Posterior cingulate gyrus (tissue), 11 donors: ENCODE data around the gene ROBO1.
"Not testable (repeated sequence)": the region's sequence is repeated elsewhere in the genome, so short reads cannot be mapped to it uniquely, and the experiment has no call there.

Source experiments
- DNase-seq, 10 donors: peaks; one replicate each; pipeline versions ENCODE4 v3.0.0 to v3.0.0-alpha.2; 2020 to 2021; ENCODE audit warnings: mixed read lengths in 3 of 10
- intact Hi-C: fragments of 100-400 bp; cut with DNase I; formaldehyde crosslinking; loops from one replicate; pipeline ENCODE4 v1.15.1; 2023

The ROBO1 gene

GRCh38 chr3:78742041-78742440, 1025.8 kb downstream of the ROBO1 start:
- no peak for DNase-seq
- intact Hi-C loops = no loop called here

DNA sequence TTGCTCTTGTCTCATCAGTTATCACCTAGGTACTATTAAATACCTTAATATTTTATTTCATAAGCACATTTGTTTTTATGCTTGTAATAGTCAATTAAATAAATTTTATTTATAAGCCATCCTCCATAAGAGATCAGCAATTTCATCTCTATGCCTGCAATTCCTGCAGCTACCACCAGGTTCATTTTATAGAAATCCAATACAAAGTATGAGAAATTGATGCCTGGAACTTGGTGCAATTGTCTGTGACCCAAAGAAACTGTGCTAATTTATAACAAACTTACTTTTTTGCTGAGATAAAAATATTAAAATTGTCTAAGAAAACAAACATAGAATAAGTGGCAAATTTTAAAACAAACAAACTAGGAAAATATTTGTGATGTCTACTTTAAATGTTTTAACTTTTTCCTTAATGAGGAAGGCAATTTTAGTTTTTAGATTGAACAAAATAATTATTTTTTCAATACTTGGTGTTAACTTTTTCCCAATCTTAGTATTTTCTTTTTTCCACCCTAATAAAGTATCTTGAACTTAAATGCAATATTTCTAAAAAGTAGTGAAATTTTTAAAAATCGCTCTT, 1026.6 kb downstream of the ROBO1 start:
- no peak for DNase-seq

DNA sequence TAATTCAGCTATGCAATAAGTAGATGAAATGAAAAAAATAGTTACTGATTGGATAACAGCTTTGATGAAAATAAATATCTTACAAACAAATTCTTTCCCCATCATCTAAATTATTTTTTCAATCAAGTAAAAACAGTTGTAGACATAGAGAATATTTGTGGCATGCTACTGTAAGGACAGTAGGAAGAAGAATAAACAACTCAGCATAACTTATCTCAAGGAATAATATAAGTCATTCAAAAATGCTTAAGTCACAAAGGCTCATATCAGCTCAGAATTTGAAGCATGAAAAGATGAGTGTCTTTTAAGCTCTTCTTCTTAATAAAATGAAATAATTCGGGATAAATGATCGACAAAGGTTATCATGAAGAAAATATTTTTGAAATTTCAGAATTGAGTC, 1029.0 kb downstream of the ROBO1 start:
- intact Hi-C loops = no loop called here
- DNase-seq = no peak

More for the DNA sequence above, 1026.6 kb downstream of the ROBO1 start:
- intact Hi-C loops = no loop called here

DNA sequence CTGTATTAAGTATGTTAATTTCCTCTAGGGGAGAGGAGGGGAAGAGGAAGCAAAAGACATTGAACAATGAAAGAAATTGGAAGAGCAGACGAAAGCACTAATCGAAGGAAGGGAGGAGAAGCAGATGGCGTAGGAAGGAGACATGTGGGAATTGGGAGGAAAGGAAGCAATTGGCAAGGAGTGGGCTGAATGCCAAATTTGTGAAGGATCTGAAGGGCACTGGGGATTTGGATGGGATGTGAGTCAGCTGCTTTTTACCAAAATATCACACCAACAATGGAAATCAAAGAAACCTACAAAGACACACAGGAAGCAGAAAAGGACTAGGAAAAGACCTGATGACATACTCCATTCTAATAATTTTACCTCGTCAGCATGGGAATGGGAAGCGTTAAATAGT, 1029.8 kb downstream of the ROBO1 start:
- no peak for DNase-seq
- intact Hi-C loops = no loop called here

DNA sequence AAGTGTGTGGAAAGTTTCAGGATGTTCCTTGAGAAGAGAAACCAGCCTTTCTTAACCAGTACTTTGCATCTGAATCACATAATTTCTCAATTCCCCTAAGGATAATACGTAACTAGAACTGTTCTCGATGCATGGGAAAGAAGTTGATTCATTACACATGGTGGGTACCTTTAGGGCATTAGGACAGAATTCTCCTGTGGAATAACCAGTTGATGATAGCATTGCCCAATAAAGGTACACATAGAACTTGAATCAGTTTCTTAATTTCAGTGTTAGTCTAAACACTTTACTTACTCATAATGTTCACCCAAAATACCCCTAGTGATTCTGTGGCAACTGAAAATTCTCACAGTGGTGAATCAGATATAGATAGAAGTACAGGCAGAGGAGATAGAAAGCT, 1030.9 kb downstream of the ROBO1 start:
- DNase-seq = no peak
- intact Hi-C loops = no loop called here

GRCh38 chr3:78734048-78734637, 1033.7 kb downstream of the ROBO1 start:
- intact Hi-C loops = no loop called here
- no peak for DNase-seq

DNA sequence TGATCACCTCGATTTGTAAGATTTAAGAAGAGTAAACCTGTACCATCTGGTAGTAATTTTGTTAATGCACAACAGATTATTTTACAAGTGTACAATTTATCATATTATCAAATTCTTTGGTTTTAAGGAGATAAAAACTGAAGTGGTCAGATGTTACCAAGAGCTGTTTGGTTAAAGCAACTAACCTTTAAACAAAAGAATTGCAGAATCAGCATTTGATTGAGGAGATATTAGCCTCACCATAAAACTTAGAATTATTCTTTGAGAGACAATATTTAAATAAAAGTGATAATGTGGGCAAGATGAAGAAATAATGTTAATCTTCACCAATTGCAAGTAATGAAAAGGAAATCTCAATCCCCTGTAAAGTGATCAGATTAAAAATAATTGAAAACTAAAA, 1034.9 kb downstream of the ROBO1 start:
- no peak for DNase-seq
- intact Hi-C loops = no loop called here

DNA sequence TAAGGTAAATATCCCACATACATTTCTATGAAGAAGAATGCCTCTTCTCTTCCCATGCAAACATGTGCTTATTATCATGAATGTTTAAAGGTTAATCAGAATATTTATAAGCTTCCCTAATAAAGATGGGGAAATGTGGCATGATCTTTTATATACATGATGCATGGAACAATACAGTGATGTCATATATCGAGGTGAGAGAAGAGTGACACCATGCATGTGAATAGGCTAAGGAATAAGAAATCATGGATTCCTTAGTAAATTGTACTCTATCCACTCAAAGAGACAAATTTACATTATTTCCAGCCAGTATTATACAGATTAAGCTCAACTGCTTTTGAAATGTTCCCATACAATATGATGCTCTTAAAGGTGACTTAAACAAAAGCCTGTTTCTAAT, 1035.3 kb downstream of the ROBO1 start:
- intact Hi-C loops = no loop called here
- no peak for DNase-seq

- DNase-seq = no peak
- intact Hi-C loops = loop anchor here (5.0 kb wide), 1 partner anchor 68 kb away; no protein-coding TSS in a partner anchor
These were observed 1037.9 kb downstream of the ROBO1 start for GRCh38 chr3:78729946-78730345.

GRCh38 chr3:78728406-78729145, 1039.2 kb downstream of the ROBO1 start:
- intact Hi-C loops = loop anchor here (5.0 kb wide), 1 partner anchor 66 kb away; no protein-coding TSS in a partner anchor
- peak; percentile 63 to 96 (median 81) for DNase-seq

DNA sequence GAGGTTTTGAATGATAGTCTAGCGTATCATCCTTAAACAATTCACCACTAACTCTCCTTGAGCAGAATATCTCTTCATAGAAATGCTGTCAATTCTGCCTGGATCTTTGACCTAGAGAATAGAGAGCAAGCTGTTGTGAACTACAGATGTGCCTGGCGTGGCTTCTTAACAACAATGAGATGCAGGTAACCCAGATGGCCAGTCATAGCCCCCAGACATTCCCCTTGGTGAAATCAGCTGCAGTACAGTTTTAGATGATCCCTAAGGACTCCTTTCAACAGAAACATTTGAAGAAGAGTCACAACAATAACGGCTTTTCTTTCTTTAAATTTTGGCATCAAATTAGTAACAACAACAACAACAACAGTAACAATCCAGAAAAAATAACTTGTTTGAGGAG, 1041.3 kb downstream of the ROBO1 start:
- DNase-seq = no peak
- intact Hi-C loops = loop anchor here (5.0 kb wide), 1 partner anchor 64 kb away; no protein-coding TSS in a partner anchor

- intact Hi-C loops = loop anchor here (5.0 kb wide), 1 partner anchor 63 kb away; no protein-coding TSS in a partner anchor
- DNase-seq = no peak
These were observed 1042.0 kb downstream of the ROBO1 start for GRCh38 chr3:78725703-78726246.

GRCh38 chr3:78724859-78725258, 1042.9 kb downstream of the ROBO1 start:
- intact Hi-C loops = loop anchor here (5.0 kb wide), 1 partner anchor 63 kb away; no protein-coding TSS in a partner anchor
- DNase-seq = no peak

- intact Hi-C loops, DNase-seq: not testable (repeated sequence)
These were observed 1043.4 kb downstream of the ROBO1 start for GRCh38 chr3:78724364-78724763.

DNA sequence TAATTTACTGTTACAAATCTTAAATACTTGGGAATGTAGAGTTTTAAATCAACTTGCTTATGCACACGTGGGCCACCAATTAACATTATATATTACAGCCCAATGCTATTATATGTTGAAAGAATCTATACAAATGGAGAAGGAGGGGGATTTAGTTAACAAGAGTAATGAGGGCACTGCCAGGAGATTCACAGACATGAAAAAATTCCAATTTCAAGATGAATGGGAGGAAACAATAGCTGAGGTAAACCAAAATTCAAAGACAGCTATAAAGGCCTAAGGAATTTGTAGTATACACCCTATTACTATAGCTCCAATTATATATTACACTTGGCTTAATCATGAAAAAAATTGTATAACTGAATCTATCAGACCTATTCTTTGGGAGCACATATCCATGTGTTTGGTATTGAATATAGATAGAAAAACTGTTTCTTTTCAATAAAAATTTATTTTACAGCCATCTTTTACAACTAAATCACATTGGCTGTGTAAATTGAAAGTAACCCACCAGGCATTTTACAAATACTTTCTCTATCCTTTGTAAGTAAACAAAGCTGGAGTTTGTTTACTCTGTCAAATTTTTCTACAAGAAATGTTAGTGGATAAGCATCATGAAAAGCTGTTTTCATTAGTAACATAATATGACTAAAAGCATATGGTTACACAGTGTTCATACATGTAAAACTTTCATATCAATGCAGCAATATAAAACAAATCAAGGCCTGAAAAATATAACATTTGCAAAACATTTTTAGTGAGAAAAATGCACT, 1045.8 kb downstream of the ROBO1 start:
- DNase-seq = no peak
- intact Hi-C loops = no loop called here

GRCh38 chr3:78718707-78719106, 1049.1 kb downstream of the ROBO1 start:
- no peak for DNase-seq
- intact Hi-C loops = no loop called here

DNA sequence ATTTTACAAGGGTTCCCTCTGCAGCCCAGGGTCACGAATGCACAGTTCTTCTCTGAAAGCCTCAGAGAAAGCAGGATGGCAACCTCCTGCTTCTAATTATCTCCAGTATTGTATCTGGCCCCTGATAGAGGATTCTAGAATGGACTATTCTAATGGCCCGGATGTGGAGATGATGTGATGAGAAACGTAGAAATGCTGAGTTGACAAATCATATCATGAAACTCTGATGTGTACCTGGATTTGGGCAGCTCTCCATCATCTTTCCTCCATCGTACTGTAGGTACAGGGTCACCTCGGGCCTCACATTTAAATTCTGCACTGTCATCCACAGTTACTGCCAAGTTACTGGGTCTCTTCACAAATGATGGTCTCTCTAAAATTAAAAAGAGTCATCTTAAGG, 1050.8 kb downstream of the ROBO1 start:
- intact Hi-C loops = no loop called here
- DNase-seq = no peak

- intact Hi-C loops = no loop called here
- DNase-seq = no peak
These were observed 1054.9 kb downstream of the ROBO1 start for GRCh38 chr3:78712941-78713340.

- DNase-seq = no peak
- intact Hi-C loops = no loop called here
These were observed 1055.5 kb downstream of the ROBO1 start for GRCh38 chr3:78712270-78712669.

DNA sequence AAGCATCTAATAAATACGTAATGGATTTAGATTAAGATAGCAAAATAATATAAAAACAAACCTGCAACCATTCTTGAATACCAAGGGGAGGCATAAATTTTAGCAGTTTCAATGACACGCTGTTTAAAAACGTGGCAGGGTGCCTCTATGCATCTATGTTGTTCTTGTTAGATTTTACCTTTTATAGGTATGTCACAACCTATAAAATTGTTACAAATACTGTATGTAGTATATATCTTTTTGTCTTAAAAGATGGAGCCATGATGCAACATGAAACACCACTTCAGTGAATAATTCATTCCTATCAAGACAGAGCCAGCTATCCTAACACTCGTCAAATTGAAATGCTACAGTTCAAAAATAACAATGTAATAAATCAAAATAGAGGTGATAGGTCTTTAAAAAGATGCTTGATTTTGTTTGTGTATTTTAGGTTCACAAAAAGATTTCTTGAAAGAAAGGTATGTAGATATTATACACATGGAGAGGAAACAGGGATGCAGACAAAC, 1059.2 kb downstream of the ROBO1 start:
- intact Hi-C loops = no loop called here
- no peak for DNase-seq
